Fibroblast of lung (primary cell): ENCODE results near the gene COX6B1.

Experiments used
- CTCF ChIP-seq, 2 donors: IDR thresholded peaks in 1 of 2; conservative IDR thresholded peaks in 1 of 2; 1 replicate in 1 of 2; 2 replicates in 1 of 2; pipeline ENCODE4 v1.5.1; 2011 to 2012; ENCODE audit warnings: low read length in 2 of 2, control low read depth in 1 of 2, inconsistent platforms in 1 of 2, low read depth in 1 of 2, mild to moderate bottlenecking in 1 of 2
- EZH2 ChIP-seq: IDR thresholded peaks from 2 replicates; pipeline ENCODE4 v1.5.1; 2012; ENCODE audit warnings: low read length, control low read depth, mild to moderate bottlenecking; ENCODE audit errors: missing control alignments

- TF ChIP-seq CTCF (conservative IDR thresholded peaks at IDR 0.05 in 1 of 2, IDR thresholded peaks at IDR 0.05 in 1 of 2; ENCODE audit: low read depth in 1 of 2, low read length in 2 of 2) (no peak), EZH2 (no peak)
These were observed 40.5 kb upstream of the COX6B1 start for GRCh38 chr19:35607661-35608060.
